ENCODE measurements around the gene STPG3. TPM values are rescaled to one million over a fixed set of nuclear protein-coding genes. Genes with fewer than 3 reads are reported as not detected.

Gene STPG3
- total RNA-seq, 1 experiment from 2014 or later, result not detected

GRCh38 chr9:137278721-137279711 is 27.9 kb downstream of the STPG3 start:
- no peak for DNase-seq (ENCODE audit: low read depth)

- no peak for DNase-seq (ENCODE audit: low read depth)
These were observed 28.8 kb downstream of the STPG3 start for GRCh38 chr9:137279741-137280473.

- no peak for DNase-seq (ENCODE audit: low read depth)
These were observed 29.6 kb downstream of the STPG3 start for GRCh38 chr9:137280474-137281344.

- no peak for DNase-seq (ENCODE audit: low read depth)
These were observed 30.4 kb downstream of the STPG3 start for GRCh38 chr9:137281345-137282116.

GRCh38 chr9:137286975-137287383 is 35.9 kb downstream of the STPG3 start:
- DNase-seq (ENCODE audit: low read depth), result peak; percentile 61

- DNase-seq (ENCODE audit: low read depth), result no peak
These were observed 42.0 kb downstream of the STPG3 start for GRCh38 chr9:137293094-137293481.

- DNase-seq (ENCODE audit: low read depth), result no peak
These were observed 42.5 kb downstream of the STPG3 start for GRCh38 chr9:137293482-137294090.

GRCh38 chr9:137294091-137294680 is 43.1 kb downstream of the STPG3 start:
- peak; percentile 47 for DNase-seq (ENCODE audit: low read depth)

GRCh38 chr9:137294681-137295237 is 43.7 kb downstream of the STPG3 start:
- DNase-seq (ENCODE audit: low read depth), result peak; percentile 47

- no peak for DNase-seq (ENCODE audit: low read depth)
These were observed 44.2 kb downstream of the STPG3 start for GRCh38 chr9:137295238-137295811.

GRCh38 chr9:137295849-137296669 is 45.0 kb downstream of the STPG3 start:
- no peak for DNase-seq (ENCODE audit: low read depth)

GRCh38 chr9:137296670-137297664 is 45.9 kb downstream of the STPG3 start:
- no peak for DNase-seq (ENCODE audit: low read depth)

- DNase-seq (ENCODE audit: low read depth), result no peak
These were observed 46.9 kb downstream of the STPG3 start for GRCh38 chr9:137297966-137298365.

- no peak for DNase-seq (ENCODE audit: low read depth)
These were observed 47.5 kb downstream of the STPG3 start for GRCh38 chr9:137298401-137299202.

GRCh38 chr9:137299203-137299565 is 48.1 kb downstream of the STPG3 start:
- no peak for DNase-seq (ENCODE audit: low read depth)

- DNase-seq (ENCODE audit: low read depth), result no peak
These were observed 48.9 kb downstream of the STPG3 start for GRCh38 chr9:137299938-137300337.

Measured in RPMI7951 (cell line).